Astrocyte (in vitro differentiated cells and primary cell): ENCODE data around the gene TIMM29. TPM values are rescaled to one million over a fixed set of nuclear protein-coding genes. Genes with fewer than 3 reads are reported as not detected.

Source experiments
- DNase-seq: peaks from one replicate; pipeline ENCODE4 v3.0.0-alpha.2; 2010; ENCODE audit warnings: low read depth
- FAIRE-seq: peaks from 2 replicates; lab custom pipeline; 2011; peaks lifted over from hg19 to GRCh38; lab: Jason Lieb, UNC
- H2AFZ ChIP-seq: 2 replicates; pipeline ENCODE4 v1.6.0; 2012; ENCODE audit warnings: low read depth, low read length, inconsistent platforms
- H3K27ac ChIP-seq: 2 replicates; pipeline ENCODE4 v1.5.1; 2011; ENCODE audit warnings: low read depth, low read length, inconsistent platforms
- H3K27me3 ChIP-seq: 2 replicates; pipeline ENCODE4 v1.6.0; 2011; ENCODE audit warnings: low read length, inconsistent platforms; ENCODE audit not compliant: insufficient read depth
- H3K36me3 ChIP-seq: 2 replicates; pipeline ENCODE4 v1.5.1; 2011; ENCODE audit warnings: low read length, inconsistent platforms; ENCODE audit not compliant: insufficient read depth
- H3K4me1 ChIP-seq: 2 replicates; pipeline ENCODE4 v1.5.1; 2011; ENCODE audit warnings: low read length, inconsistent platforms; ENCODE audit not compliant: insufficient read depth
- H3K4me2 ChIP-seq: 2 replicates; pipeline ENCODE4 v1.6.0; 2012; ENCODE audit warnings: low read length, inconsistent platforms
- H3K4me3 ChIP-seq: 2 replicates; pipeline ENCODE4 v1.5.1; 2011; ENCODE audit warnings: low read depth, mild to moderate bottlenecking, low read length, inconsistent platforms; ENCODE audit not compliant: insufficient read depth
- H3K79me2 ChIP-seq: 2 replicates; pipeline ENCODE4 v1.6.0; 2012; ENCODE audit warnings: mild to moderate bottlenecking, low read length, inconsistent platforms; ENCODE audit not compliant: insufficient read depth
- H3K9ac ChIP-seq: 2 replicates; pipeline ENCODE4 v1.6.0; 2012; ENCODE audit warnings: mild to moderate bottlenecking, low read length, inconsistent platforms
- H3K9me3 ChIP-seq: 2 replicates; pipeline ENCODE4 v1.5.1; 2012; ENCODE audit warnings: low read depth, mild to moderate bottlenecking, low read length, inconsistent platforms; ENCODE audit not compliant: insufficient read depth
- H4K20me1 ChIP-seq: 2 replicates; pipeline ENCODE4 v1.6.0; 2012; ENCODE audit warnings: low read length, inconsistent platforms; ENCODE audit not compliant: insufficient read depth
- H3K27ac Mint-ChIP-seq: one replicate; pipeline ENCODE4 v1.8.0; 2021; ENCODE audit warnings: mild to moderate bottlenecking, mixed read lengths; ENCODE audit not compliant: unreplicated experiment
- H3K27me3 Mint-ChIP-seq: one replicate; pipeline ENCODE4 v1.8.0; 2021; ENCODE audit warnings: low read depth, mixed read lengths; ENCODE audit not compliant: unreplicated experiment
- H3K36me3 Mint-ChIP-seq: one replicate; pipeline ENCODE4 v1.8.0; 2021; ENCODE audit warnings: low read depth, mixed read lengths; ENCODE audit not compliant: unreplicated experiment
- H3K4me1 Mint-ChIP-seq: one replicate; pipeline ENCODE4 v1.8.0; 2021; ENCODE audit warnings: low read depth, mixed read lengths; ENCODE audit not compliant: unreplicated experiment
- H3K4me3 Mint-ChIP-seq: one replicate; pipeline ENCODE4 v1.8.0; 2021; ENCODE audit warnings: mild to moderate bottlenecking, moderate library complexity, mixed read lengths; ENCODE audit not compliant: unreplicated experiment
- H3K9me3 Mint-ChIP-seq: one replicate; pipeline ENCODE4 v1.8.0; 2021; ENCODE audit warnings: mild to moderate bottlenecking, mixed read lengths; ENCODE audit not compliant: unreplicated experiment
- EZH2 ChIP-seq: IDR thresholded peaks from 2 replicates; pipeline ENCODE4 v1.6.1; 2012; ENCODE audit warnings: mild to moderate bottlenecking, low read length, inconsistent platforms; ENCODE audit not compliant: insufficient read depth
- total RNA-seq: library from RNA; stranded (reverse); gene quantifications from 2 replicates; pipeline ENCODE4 v1.2.1, GENCODE V29; 2021
- TF ChIP-seq, protein P1 (sequence below): IDR thresholded peaks from 2 replicates; pipeline ENCODE4 v1.5.1; 2011; ENCODE audit warnings: low read depth, mild to moderate bottlenecking, inconsistent platforms, low read length, moderate library complexity; ENCODE audit not compliant: insufficient read depth

Gene TIMM29
- total RNA-seq, 1 donor from 2014 or later = 28.9 TPM

DNA sequence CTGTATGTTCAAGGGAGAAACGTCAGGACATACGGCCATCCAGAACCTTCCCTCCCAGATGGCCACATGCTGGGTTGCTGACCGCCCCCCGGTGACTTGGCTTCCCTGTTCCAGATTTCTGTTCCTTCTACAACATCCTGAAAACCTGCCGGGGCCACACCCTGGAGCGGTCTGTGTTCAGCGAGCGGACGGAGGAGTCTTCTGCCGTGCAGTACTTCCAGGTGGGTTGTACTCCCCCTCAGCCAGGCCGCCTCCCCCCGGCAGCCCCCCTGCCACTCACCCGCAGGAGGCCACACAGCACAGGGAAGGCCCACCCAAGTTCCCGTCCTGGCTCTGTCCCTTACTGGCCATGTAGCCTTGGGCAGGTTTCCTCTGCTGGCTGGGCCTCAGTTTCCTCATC is 20.7 kb upstream of the TIMM29 start:
- no peak overlapping the region for H3K4me3 Mint-ChIP-seq
- no peak for FAIRE-seq
- DNase-seq = no peak

DNA sequence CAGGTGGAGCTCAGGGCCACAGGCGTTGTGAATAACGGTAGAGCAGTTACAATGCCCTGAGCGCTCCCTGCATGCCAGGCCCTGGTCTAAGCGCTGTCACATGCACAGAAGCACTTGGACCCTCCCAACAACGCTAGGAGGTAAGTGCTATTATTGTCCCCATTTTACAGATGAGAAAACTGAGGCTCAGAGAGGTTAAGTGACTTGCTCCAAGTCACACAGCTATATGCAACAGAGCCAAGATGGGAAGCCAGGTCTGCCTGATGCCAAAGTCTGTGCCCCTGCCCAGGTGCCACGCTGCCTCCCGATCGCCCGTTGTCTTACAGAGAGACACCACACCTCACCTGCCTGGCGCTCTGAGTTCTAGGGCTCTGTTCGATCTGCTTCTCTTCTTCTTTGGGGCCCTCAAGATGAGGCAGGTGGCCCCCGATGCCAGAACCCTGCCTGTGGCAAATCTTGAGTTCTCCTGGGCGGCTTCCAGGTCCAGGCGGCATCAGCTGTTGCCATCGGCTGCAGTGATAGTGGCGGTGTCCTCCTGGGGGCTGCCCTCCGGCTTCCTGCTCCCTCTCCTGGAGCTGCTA is 20.1 kb upstream of the TIMM29 start:
- H3K4me3 Mint-ChIP-seq = no peak overlapping the region
- no peaks in the 10 kb centered on the region for H3K4me1 ChIP-seq
- H3K79me2 ChIP-seq = peaks cover 17% of the 10 kb centered on the region
- no peaks in the 10 kb centered on the region for H3K9me3 ChIP-seq
- H3K9ac ChIP-seq = no peak overlapping the region
- H3K36me3 Mint-ChIP-seq = peaks cover 4% of the 10 kb centered on the region
- H3K9me3 Mint-ChIP-seq = peaks cover 2% of the 10 kb centered on the region
- H3K4me2 ChIP-seq = no peak overlapping the region
- no peaks in the 10 kb centered on the region for H3K27me3 ChIP-seq
- peaks cover 5% of the 10 kb centered on the region for H3K36me3 ChIP-seq
- H3K27ac Mint-ChIP-seq = no peak overlapping the region
- H3K27ac ChIP-seq = no peak overlapping the region
- TF ChIP-seq, protein P1, sequence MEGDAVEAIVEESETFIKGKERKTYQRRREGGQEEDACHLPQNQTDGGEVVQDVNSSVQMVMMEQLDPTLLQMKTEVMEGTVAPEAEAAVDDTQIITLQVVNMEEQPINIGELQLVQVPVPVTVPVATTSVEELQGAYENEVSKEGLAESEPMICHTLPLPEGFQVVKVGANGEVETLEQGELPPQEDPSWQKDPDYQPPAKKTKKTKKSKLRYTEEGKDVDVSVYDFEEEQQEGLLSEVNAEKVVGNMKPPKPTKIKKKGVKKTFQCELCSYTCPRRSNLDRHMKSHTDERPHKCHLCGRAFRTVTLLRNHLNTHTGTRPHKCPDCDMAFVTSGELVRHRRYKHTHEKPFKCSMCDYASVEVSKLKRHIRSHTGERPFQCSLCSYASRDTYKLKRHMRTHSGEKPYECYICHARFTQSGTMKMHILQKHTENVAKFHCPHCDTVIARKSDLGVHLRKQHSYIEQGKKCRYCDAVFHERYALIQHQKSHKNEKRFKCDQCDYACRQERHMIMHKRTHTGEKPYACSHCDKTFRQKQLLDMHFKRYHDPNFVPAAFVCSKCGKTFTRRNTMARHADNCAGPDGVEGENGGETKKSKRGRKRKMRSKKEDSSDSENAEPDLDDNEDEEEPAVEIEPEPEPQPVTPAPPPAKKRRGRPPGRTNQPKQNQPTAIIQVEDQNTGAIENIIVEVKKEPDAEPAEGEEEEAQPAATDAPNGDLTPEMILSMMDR = no peak
- TF ChIP-seq EZH2 = no peak
- H3K4me3 ChIP-seq = no peak overlapping the region
- H2AFZ ChIP-seq = no peak overlapping the region
- peaks cover 30% of the 10 kb centered on the region for H4K20me1 ChIP-seq
- no peaks in the 10 kb centered on the region for H3K27me3 Mint-ChIP-seq
- H3K4me1 Mint-ChIP-seq = peaks cover 4% of the 10 kb centered on the region
- DNase-seq (no peak), FAIRE-seq (no peak)

More for the DNA sequence above, 20.7 kb upstream of the TIMM29 start:
- Histone ChIP-seq H4K20me1 (peaks cover 36% of the 10 kb centered on the region), H3K4me1 (no peaks in the 10 kb centered on the region), H3K9ac (no peak overlapping the region), H3K79me2 (peaks cover 23% of the 10 kb centered on the region), H3K36me3 (peaks cover 5% of the 10 kb centered on the region), H3K4me2 (no peak overlapping the region), H3K4me3 (no peak overlapping the region), H3K9me3 (no peaks in the 10 kb centered on the region), H2AFZ (no peak overlapping the region), H3K27ac (no peak overlapping the region), H3K27me3 (no peaks in the 10 kb centered on the region)
- H3K27ac Mint-ChIP-seq = no peak overlapping the region
- H3K9me3 Mint-ChIP-seq = peaks cover 5% of the 10 kb centered on the region
- TF ChIP-seq EZH2 = no peak
- TF ChIP-seq, protein P1 = no peak
- H3K4me1 Mint-ChIP-seq = peaks cover 4% of the 10 kb centered on the region
- H3K27me3 Mint-ChIP-seq = no peaks in the 10 kb centered on the region
- H3K36me3 Mint-ChIP-seq = peaks cover 4% of the 10 kb centered on the region
